D721Med (cell line): Measurements from ENCODE around the gene RACK1.

Experiments used
- DNase-seq: peaks from one replicate; pipeline ENCODE4 v3.0.0; 2011; ENCODE audit warnings: low spot score; ENCODE audit not compliant: insufficient read length
- FAIRE-seq: peaks from 2 replicates; lab custom pipeline; 2011; peaks lifted over from hg19 to GRCh38; lab: Jason Lieb, UNC
- CTCF ChIP-seq: IDR thresholded peaks from 2 replicates; pipeline ENCODE4 v1.5.1; 2012; ENCODE audit warnings: mild to moderate bottlenecking, control low read depth; ENCODE audit not compliant: insufficient read depth; ENCODE audit errors: missing control alignments

Gene RACK1

GRCh38 chr5:181261320-181262049 lies 17.8 kb upstream of the RACK1 start:
- FAIRE-seq (no peak), DNase-seq (no peak)
- TF ChIP-seq CTCF, result no peak

DNA sequence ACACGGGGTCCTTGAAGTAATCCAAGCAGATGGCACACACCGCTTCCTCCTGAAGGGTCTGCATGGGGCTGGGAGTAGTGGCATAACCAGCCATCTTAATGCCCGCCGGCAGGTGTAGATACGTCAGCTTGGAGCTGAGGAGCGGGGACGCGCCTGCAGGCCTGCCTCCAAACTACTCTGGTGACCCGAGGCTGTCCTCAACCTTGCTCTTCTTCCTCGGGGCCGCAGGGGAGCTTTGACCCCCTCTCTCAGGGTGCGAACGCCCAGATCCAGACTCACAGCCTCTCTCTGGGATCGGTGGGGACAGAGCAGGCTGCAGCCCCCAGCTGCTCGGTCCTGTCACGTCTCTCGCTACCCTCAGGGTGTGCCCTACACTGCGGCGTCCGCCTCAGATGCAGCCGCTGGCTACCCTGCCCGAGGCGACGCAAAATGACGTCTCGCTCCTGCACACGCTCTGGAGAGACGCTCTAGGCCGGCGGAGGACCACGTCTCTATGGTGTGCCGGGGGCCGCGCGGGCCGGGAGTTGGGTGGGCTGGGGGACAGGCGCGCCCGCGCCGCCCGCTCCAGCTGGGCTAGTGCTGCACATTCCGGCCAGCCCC lies 17.1 kb upstream of the RACK1 start, which contains the start of gene TRIM52:
TSS of gene TRIM52 (minus strand) at position 424 of the 600 bp plus-strand sequence. CDS start at position 94, 330 bp downstream.
- TF ChIP-seq CTCF, result no peak
- FAIRE-seq (no peak), DNase-seq (no peak)

DNA sequence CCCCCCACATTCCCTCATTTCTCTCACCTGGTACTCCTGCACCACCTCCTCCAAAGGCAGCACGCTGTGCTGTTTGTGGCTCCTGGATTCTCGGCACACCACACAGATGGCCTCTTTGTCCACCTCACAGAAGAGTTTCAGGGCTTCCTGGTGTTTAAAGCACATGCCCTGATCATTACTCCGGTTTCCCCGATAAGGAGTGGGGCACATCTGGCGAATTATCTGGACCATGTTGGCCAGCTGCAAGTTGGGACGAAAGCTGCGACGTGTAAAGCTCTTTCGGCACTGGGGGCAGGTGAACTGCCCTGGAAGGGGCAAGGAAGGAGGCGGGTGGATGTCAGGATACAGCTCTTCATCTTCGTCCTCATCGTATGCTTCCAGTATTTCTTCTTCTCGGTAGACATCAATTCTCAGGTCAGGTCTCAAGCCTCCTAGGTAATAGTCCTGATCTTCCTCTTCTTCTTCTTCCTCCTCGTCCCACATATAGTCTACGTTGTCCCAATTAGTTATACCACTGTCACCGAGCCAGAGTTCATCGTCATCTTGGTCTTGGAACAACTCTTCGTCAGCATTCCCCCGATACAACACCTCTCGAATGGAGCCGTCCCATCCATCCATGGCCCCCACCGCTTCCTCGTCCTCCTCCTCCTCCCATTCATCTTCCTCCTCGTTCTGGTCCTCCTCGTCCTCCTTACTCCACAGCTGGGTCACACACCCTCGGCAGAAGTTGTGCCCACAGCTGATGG lies 16.4 kb upstream of the RACK1 start:
- DNase-seq, result no peak
- FAIRE-seq, result no peak
- no peak for TF ChIP-seq CTCF

DNA sequence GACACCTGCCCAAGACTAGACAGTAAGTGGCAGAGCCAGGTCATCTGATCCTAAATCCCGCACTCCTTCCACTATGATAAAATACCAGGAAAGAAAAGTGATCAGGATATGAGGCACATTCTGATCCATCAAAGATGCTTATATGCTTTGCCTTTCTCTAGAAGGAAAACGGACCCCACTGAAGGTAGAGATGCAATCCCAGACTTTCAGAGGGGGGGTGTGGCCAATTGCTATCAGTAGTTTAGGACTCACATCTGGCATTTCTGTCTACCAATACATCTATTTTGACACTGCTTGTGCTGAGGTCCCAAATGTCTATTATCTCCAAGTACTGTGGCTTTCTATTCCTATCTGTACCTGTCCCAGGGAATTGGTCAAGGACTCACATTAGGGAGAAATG lies 15.6 kb upstream of the RACK1 start:
- DNase-seq, result no peak
- TF ChIP-seq CTCF, result no peak
- no peak for FAIRE-seq

GRCh38 chr5:181258576-181258975 lies 14.9 kb upstream of the RACK1 start:
- no peak for TF ChIP-seq CTCF
- DNase-seq (no peak), FAIRE-seq (no peak)

GRCh38 chr5:181255836-181256578 lies 12.3 kb upstream of the RACK1 start:
- FAIRE-seq (no peak), DNase-seq (no peak)
- TF ChIP-seq CTCF, result no peak
